ENCODE results near the gene CHKB. TPM values are rescaled to one million over a fixed set of nuclear protein-coding genes. Genes with fewer than 3 reads are reported as not detected.

CHKB gene
- total and polyA plus RNA-seq, 10 of the 15 experiments (the other 5 are each of a cell fraction or from before 2014, with no cell fraction given) = 10.0 to 93.9 (median 57.0) TPM

GRCh38 chr22:50582493-50583293 is at the start of gene CHKB (continued):
- TF ChIP-seq SMC3 (IDR thresholded peaks at IDR 0.05; ENCODE audit: borderline replicate concordance, low read length) (0 out of 2 replicates have a peak, but pooled peaks have one; percentile 3), IKZF1 (conservative IDR thresholded peaks at IDR 0.05) (peak; percentile 52; the same call in 1 of the 2 replicates), MLLT1 (IDR thresholded peaks at IDR 0.05) (0 out of 2 replicates have a peak, but pooled peaks have one; percentile 14), KLF5 (IDR thresholded peaks at IDR 0.05; ENCODE audit: partially characterized antibody) (peak; percentile 24), ETV6 (conservative IDR thresholded peaks at IDR 0.05 in 1 of 2, IDR thresholded peaks at IDR 0.05 in 1 of 2; ENCODE audit: borderline replicate concordance in 1 of 2, low read depth in 1 of 2) (no peak), NR2C2 (IDR thresholded peaks at IDR 0.05; ENCODE audit: borderline replicate concordance, control insufficient read depth, insufficient read length, low read depth) (peak; percentile 62), ASH2L (IDR thresholded peaks at IDR 0.05; ENCODE audit: borderline replicate concordance, low read depth) (no peak), TCF12 (IDR thresholded peaks at IDR 0.05; ENCODE audit: low read depth, low read length) (0 out of 2 replicates have a peak, but pooled peaks have one; percentile 39), GABPA (IDR thresholded peaks at IDR 0.05; ENCODE audit: low read depth) (no peak), YY1 (IDR thresholded peaks at IDR 0.05; ENCODE audit: low read depth, low read length) (peak; percentile 92), RFX5 (IDR thresholded peaks at IDR 0.05; ENCODE audit: low read depth, low read length) (peak; percentile 70), POLR2A (IDR thresholded peaks at IDR 0.05; ENCODE audit: low read depth, low read length) (peak; percentile 86)

Data from GM12878 (cell line).